Lower leg skin (tissue), 3 donors: ENCODE measurements around the gene AMPD1.

Experiments used
- CTCF ChIP-seq, 3 donors: fragments of 450-650 bp; IDR thresholded peaks; one replicate each; pipeline ENCODE4 v1.5.1; 2016; ENCODE audit warnings: antibody characterized with exemption in 3 of 3, mild to moderate bottlenecking in 3 of 3, moderate library complexity in 2 of 3
- POLR2A ChIP-seq, 2 donors: fragments of 450-650 bp; IDR thresholded peaks; one replicate each; pipeline ENCODE4 v1.6.1; 2016 to 2017; ENCODE audit warnings: antibody characterized with exemption in 2 of 2, mild to moderate bottlenecking in 1 of 2, moderate library complexity in 1 of 2

GRCh38 chr1:114740331-114740730 is 45.0 kb upstream of the AMPD1 start:
- TF ChIP-seq CTCF (IDR thresholded peaks at IDR 0.05) (no peak), POLR2A (IDR thresholded peaks at IDR 0.05) (no peak)
